ENCODE data around the gene SNAPC4. TPM values are rescaled to one million over a fixed set of nuclear protein-coding genes. Genes with fewer than 3 reads are reported as not detected.

SNAPC4 gene
- total and polyA plus RNA-seq, 8 donors, result 5.8 to 14.2 (median 11.3) TPM

GRCh38 chr9:136379401-136379800 lies 20.6 kb downstream of the SNAPC4 start:
- no peak overlapping the region for H3K4me3 ChIP-seq
- H3K27me3 ChIP-seq, result no peaks in the 10 kb centered on the region
- H3K4me1 ChIP-seq, result no peaks in the 10 kb centered on the region
- no peaks in the 10 kb centered on the region for H3K9me3 ChIP-seq
- no peak overlapping the region for H3K27ac ChIP-seq
- intact Hi-C loops (cut with DNase I), result no loop called here
- no peak for TF ChIP-seq CTCF (IDR thresholded peaks at IDR 0.05)
- peaks cover 0 to 82% of the 10 kb centered on the region in 2 donors for H3K36me3 ChIP-seq
- ATAC-seq (no peak), DNase-seq (no peak)

- Histone ChIP-seq H3K27me3 (no peaks in the 10 kb centered on the region), H3K4me3 (no peak overlapping the region), H3K27ac (no peak overlapping the region), H3K36me3 (peaks cover 0 to 78% of the 10 kb centered on the region in 2 donors), H3K4me1 (peaks cover 0 to 2% of the 10 kb centered on the region in 2 donors), H3K9me3 (no peaks in the 10 kb centered on the region)
- intact Hi-C loops (cut with DNase I), result no loop called here
- DNase-seq (no peak), ATAC-seq (no peak)
- TF ChIP-seq CTCF (IDR thresholded peaks at IDR 0.05), result no peak
These were observed 21.0 kb downstream of the SNAPC4 start for GRCh38 chr9:136379003-136379287.

GRCh38 chr9:136378170-136379002 lies 21.6 kb downstream of the SNAPC4 start:
- DNase-seq (no peak), ATAC-seq (no peak)
- intact Hi-C loops (cut with DNase I), result no loop called here
- Histone ChIP-seq H3K36me3 (peaks cover 0 to 72% of the 10 kb centered on the region in 2 donors), H3K9me3 (no peaks in the 10 kb centered on the region), H3K4me3 (no peak overlapping the region), H3K27me3 (no peaks in the 10 kb centered on the region), H3K4me1 (peaks cover 0 to 8% of the 10 kb centered on the region in 2 donors), H3K27ac (no peak overlapping the region)
- no peak for TF ChIP-seq CTCF (IDR thresholded peaks at IDR 0.05)

GRCh38 chr9:136377341-136378169 lies 22.4 kb downstream of the SNAPC4 start:
- no peak for TF ChIP-seq CTCF (IDR thresholded peaks at IDR 0.05)
- Histone ChIP-seq H3K27me3 (no peaks in the 10 kb centered on the region), H3K4me3 (no peak overlapping the region), H3K36me3 (peaks cover 0 to 64% of the 10 kb centered on the region in 2 donors), H3K4me1 (peaks cover 8 to 16% of the 10 kb centered on the region in 2 donors), H3K9me3 (no peaks in the 10 kb centered on the region), H3K27ac (no peak overlapping the region)
- no peak for ATAC-seq
- intact Hi-C loops (cut with DNase I), result no loop called here
- DNase-seq, result no peak

GRCh38 chr9:136376457-136376856 lies 23.5 kb downstream of the SNAPC4 start:
- ATAC-seq (no peak), DNase-seq (no peak)
- H3K27ac ChIP-seq, result no peak overlapping the region
- H3K4me1 ChIP-seq, result peaks cover 11 to 23% of the 10 kb centered on the region in 2 donors
- peaks cover 0 to 53% of the 10 kb centered on the region in 2 donors for H3K36me3 ChIP-seq
- no peak for TF ChIP-seq CTCF (IDR thresholded peaks at IDR 0.05)
- H3K27me3 ChIP-seq, result no peaks in the 10 kb centered on the region
- H3K4me3 ChIP-seq, result no peak overlapping the region
- no peaks in the 10 kb centered on the region for H3K9me3 ChIP-seq
- intact Hi-C loops (cut with DNase I), result no loop called here

Measured in left lung (tissue), 10 donors.